Panc1 (cell line): ENCODE data around the gene SORL1.

Experiments
- CTCF ChIP-seq: fragments of 450-650 bp; IDR thresholded peaks from 2 replicates; pipeline ENCODE4 v1.5.1; 2017; ENCODE audit warnings: mild to moderate bottlenecking
- POLR2AphosphoS5 ChIP-seq: IDR thresholded peaks from 2 replicates; pipeline ENCODE4 v1.6.1; 2012; ENCODE audit warnings: mild to moderate bottlenecking, low read depth, low read length, moderate library complexity
- REST ChIP-seq, 2 experiments: IDR thresholded peaks; 2 replicates each; pipeline ENCODE4 v1.6.1; 2011 to 2012; ENCODE audit warnings: low read depth in 2 of 2, control low read depth in 1 of 2, low read length in 1 of 2, mild to moderate bottlenecking in 1 of 2, moderate library complexity in 1 of 2; ENCODE audit not compliant: insufficient read depth in 1 of 2
- SIN3A ChIP-seq: IDR thresholded peaks from 2 replicates; pipeline ENCODE4 v1.6.1; 2012; ENCODE audit warnings: low read depth, mild to moderate bottlenecking, low read length, moderate library complexity, borderline replicate concordance; ENCODE audit not compliant: insufficient read depth
- TCF7L2 ChIP-seq: IDR thresholded peaks from 2 replicates; pipeline ENCODE4 v1.6.1; 2011; ENCODE audit warnings: mild to moderate bottlenecking, low read depth, low read length, inconsistent platforms

GRCh38 chr11:121536126-121536525 is 84.0 kb downstream of the SORL1 start:
- TF ChIP-seq CTCF = no peak
- no peak for TF ChIP-seq POLR2AphosphoS5
- no peak for TF ChIP-seq SIN3A
- TF ChIP-seq REST (IDR thresholded peaks at IDR 0.05; ENCODE audit: insufficient read depth in 1 of 2, low read depth in 2 of 2, low read length in 1 of 2) = no peak
- TF ChIP-seq TCF7L2 = no peak
